GM21423 (cell line): ENCODE measurements around the gene SLC25A21.
"Not testable (repeated sequence)": the region's sequence is repeated elsewhere in the genome, so short reads cannot be mapped to it uniquely, and the experiment has no call there.

Experiments
- ATAC-seq: cut with Tn5 transposase; IDR thresholded peaks from one replicate; pipeline ENCODE4 v1.9.1; 2021; ENCODE audit warnings: mild to moderate bottlenecking, moderate library complexity; ENCODE audit not compliant: unreplicated experiment

The SLC25A21 gene

GRCh38 chr14:37172024-37172869 lies at the start of gene SLC25A21:
SLC25A21 (minus strand) TSS chr14:37172606.
- no peak for ATAC-seq

- no peak for ATAC-seq
Observed at GRCh38 chr14:37221073-37221472, 48.7 kb upstream of the SLC25A21 start.

GRCh38 chr14:37215345-37215744 lies 42.9 kb upstream of the SLC25A21 start:
- no peak for ATAC-seq

GRCh38 chr14:37213016-37213415 lies 40.6 kb upstream of the SLC25A21 start:
- no peak for ATAC-seq

GRCh38 chr14:37210448-37210847 lies 38.0 kb upstream of the SLC25A21 start:
- no peak for ATAC-seq

- not testable (repeated sequence) for ATAC-seq
Observed at GRCh38 chr14:37209617-37210016, 37.2 kb upstream of the SLC25A21 start.

GRCh38 chr14:37205623-37206605 lies 33.5 kb upstream of the SLC25A21 start:
- ATAC-seq: not testable (repeated sequence)

GRCh38 chr14:37203423-37203822 lies 31.0 kb upstream of the SLC25A21 start:
- no peak for ATAC-seq

- no peak for ATAC-seq
Observed at GRCh38 chr14:37202812-37203211, 30.4 kb upstream of the SLC25A21 start.

- ATAC-seq: no peak
Observed at GRCh38 chr14:37202265-37202664, 29.9 kb upstream of the SLC25A21 start.

GRCh38 chr14:37201724-37202123 lies 29.3 kb upstream of the SLC25A21 start:
- ATAC-seq: no peak

GRCh38 chr14:37198907-37199306 lies 26.5 kb upstream of the SLC25A21 start:
- no peak for ATAC-seq

- ATAC-seq: no peak
Observed at GRCh38 chr14:37198273-37198598, 25.8 kb upstream of the SLC25A21 start.

GRCh38 chr14:37197421-37198272 lies 25.2 kb upstream of the SLC25A21 start, which contains the start of gene MIPOL1:
MIPOL1 (plus strand) TSS chr14:37197937; CDS start chr14:37247889, 49,952 bp downstream.
- no peak for ATAC-seq

- no peak for ATAC-seq
Observed at GRCh38 chr14:37196604-37197420, 24.4 kb upstream of the SLC25A21 start.

- ATAC-seq: no peak
Observed at GRCh38 chr14:37195327-37195726, 22.9 kb upstream of the SLC25A21 start.

- ATAC-seq: no peak
Observed at GRCh38 chr14:37194698-37195097, 22.3 kb upstream of the SLC25A21 start.

- ATAC-seq: not testable (repeated sequence)
Observed at GRCh38 chr14:37189733-37190132, 17.3 kb upstream of the SLC25A21 start.

- not testable (repeated sequence) for ATAC-seq
Observed at GRCh38 chr14:37187840-37188577, 15.6 kb upstream of the SLC25A21 start.
